ENCODE measurements around the gene MPP3.
"Not testable (repeated sequence)": the region's sequence is repeated elsewhere in the genome, so short reads cannot be mapped to it uniquely, and the experiment has no call there.

Gene MPP3

DNA sequence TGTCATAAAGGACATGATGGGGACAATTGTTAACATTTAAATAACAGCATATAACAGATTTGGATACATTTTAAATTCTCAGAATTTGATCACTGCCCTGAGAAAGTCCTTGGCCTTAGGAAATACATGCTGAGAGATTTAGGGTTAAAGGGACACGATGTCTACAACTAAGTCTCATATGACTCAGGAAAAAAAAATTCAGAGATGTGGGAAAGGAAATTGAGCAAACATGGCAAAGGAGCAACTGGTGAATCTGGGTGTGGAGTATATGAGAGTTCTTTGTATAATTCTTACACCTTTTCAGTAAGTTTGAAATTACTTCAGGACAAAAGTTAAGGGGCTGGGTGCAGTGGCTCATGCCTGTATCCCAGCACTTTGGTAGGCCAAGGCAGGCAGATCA is 18.2 kb downstream of the MPP3 start:
- no peaks in the 10 kb centered on the region for H3K27me3 Mint-ChIP-seq
- no peak overlapping the region for H3K4me3 Mint-ChIP-seq
- H3K9me3 Mint-ChIP-seq = no peaks in the 10 kb centered on the region
- peaks cover 37% of the 10 kb centered on the region for H3K36me3 Mint-ChIP-seq (ENCODE audit: low read depth)
- H3K27ac Mint-ChIP-seq = no peak overlapping the region
- peaks cover 19% of the 10 kb centered on the region for H3K4me1 Mint-ChIP-seq (ENCODE audit: low read depth)
- intact Hi-C loops (cut with micrococcal nuclease) = no loop called here

DNA sequence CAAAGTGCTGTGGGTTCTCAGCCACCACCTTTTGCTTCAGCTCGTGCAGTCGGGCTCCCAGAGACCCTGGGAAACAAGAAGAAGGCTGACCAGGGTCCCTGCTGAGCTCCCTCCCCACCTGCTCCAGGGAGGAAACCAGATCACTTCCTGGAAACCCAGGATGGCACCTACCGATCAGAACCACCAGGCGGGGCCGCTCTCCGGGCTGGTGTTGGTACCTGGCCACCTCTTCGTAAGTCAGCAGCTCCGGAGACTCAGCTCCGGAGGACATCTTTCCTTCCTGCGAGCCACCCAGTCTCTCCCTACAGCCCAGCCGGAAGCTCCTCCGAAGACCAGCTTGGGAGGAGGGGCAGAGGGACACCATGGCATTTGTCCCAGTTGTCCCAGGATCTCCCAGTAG is 18.9 kb downstream of the MPP3 start:
- H3K36me3 Mint-ChIP-seq (ENCODE audit: low read depth) = peaks cover 37% of the 10 kb centered on the region
- no peaks in the 10 kb centered on the region for H3K9me3 Mint-ChIP-seq
- intact Hi-C loops (cut with micrococcal nuclease) = no loop called here

GRCh38 chr17:43813386-43813785 is 19.6 kb downstream of the MPP3 start:
- Mint-ChIP-seq H3K4me1 (ENCODE audit: low read depth) (peaks cover 11% of the 10 kb centered on the region), H3K27ac (no peak overlapping the region), H3K4me3 (no peak overlapping the region), H3K9me3 (no peaks in the 10 kb centered on the region), H3K36me3 (ENCODE audit: low read depth) (peaks cover 40% of the 10 kb centered on the region), H3K27me3 (no peaks in the 10 kb centered on the region)
- intact Hi-C loops (cut with micrococcal nuclease) = no loop called here

More for the DNA sequence above, 18.9 kb downstream of the MPP3 start:
- Mint-ChIP-seq H3K4me1 (ENCODE audit: low read depth) (peaks cover 14% of the 10 kb centered on the region), H3K4me3 (no peak overlapping the region), H3K27ac (no peak overlapping the region), H3K27me3 (no peaks in the 10 kb centered on the region)

DNA sequence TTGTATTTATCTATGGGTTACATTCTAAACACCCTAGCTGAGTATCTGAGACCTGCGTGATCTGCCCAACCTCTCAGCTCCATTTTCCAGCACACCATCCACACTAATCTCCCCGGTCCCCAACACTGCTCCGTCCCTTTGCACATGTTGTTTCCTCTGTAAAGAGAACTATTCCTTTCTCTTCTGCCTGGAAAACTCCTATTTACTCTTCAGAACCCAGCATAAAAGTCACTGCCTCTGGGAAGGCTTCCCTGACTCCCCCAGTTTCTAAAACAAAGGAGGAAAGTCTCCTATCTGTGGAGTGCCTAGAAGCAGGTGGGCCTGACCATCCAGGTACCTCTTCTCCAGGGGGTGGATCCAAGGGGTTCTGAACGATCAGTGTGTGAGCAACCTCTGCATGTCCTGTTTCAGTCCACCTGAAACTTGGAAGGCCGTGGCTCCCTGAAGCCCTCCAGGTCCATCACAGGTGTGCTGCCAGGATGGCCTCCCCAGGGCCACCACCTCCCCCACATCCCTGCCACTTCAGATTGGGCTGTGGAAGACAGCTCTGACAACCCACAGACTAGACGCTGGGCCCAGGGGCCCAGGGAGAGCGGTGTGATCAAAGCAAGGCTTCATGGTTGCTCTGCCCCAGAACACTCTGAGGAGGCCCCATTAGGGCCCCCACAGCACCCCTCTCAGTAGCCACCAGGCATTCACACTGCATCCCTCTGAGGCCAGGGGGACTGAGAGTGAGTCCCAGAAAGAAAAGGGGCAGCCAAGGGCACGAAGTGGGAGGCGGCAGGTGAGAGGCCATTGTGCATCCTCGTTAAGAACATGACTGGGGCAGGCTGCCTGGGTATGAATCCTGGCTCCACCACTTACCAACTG is 20.3 kb downstream of the MPP3 start:
- Mint-ChIP-seq H3K36me3 (ENCODE audit: low read depth) (peaks cover 38% of the 10 kb centered on the region), H3K4me1 (ENCODE audit: low read depth) (peaks cover 11% of the 10 kb centered on the region), H3K27ac (no peak overlapping the region), H3K9me3 (no peaks in the 10 kb centered on the region), H3K4me3 (no peak overlapping the region), H3K27me3 (no peaks in the 10 kb centered on the region)
- intact Hi-C loops (cut with micrococcal nuclease) = no loop called here

- Mint-ChIP-seq H3K4me1 (ENCODE audit: low read depth) (peaks cover 11% of the 10 kb centered on the region), H3K27me3 (no peaks in the 10 kb centered on the region), H3K36me3 (ENCODE audit: low read depth) (peaks cover 34% of the 10 kb centered on the region), H3K9me3 (no peaks in the 10 kb centered on the region), H3K4me3 (no peak overlapping the region), H3K27ac (no peak overlapping the region)
- intact Hi-C loops (cut with micrococcal nuclease) = no loop called here
These were observed 22.1 kb downstream of the MPP3 start for GRCh38 chr17:43810823-43811222.

DNA sequence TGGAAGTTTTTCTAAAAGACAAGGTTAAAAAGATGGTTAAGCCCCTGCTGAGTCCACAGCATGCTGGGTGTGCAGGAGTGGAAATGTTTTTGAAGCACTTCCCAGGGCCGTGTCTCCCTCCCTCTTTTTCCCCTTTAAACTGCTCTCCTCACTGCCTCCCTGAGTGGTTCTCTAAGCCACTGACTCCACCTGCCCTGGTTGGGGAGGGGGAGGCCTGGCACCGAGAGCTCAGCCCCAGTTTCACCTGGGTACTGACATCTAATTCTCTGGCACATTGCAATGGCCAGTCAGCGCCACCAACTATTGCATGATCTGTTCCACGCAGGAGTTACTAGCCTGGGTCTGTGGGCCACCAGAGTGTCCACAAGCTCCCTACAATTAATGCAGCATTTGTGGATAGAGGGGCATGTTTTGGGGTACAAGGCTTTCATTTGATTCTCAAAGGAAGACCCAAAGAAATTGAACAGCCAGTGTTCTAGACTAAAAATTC is 22.7 kb downstream of the MPP3 start:
- H3K36me3 Mint-ChIP-seq (ENCODE audit: low read depth) = peaks cover 34% of the 10 kb centered on the region
- no peak overlapping the region for H3K4me3 Mint-ChIP-seq
- no peak overlapping the region for H3K27ac Mint-ChIP-seq
- H3K9me3 Mint-ChIP-seq = no peaks in the 10 kb centered on the region
- H3K27me3 Mint-ChIP-seq = no peaks in the 10 kb centered on the region
- peaks cover 11% of the 10 kb centered on the region for H3K4me1 Mint-ChIP-seq (ENCODE audit: low read depth)
- intact Hi-C loops (cut with micrococcal nuclease) = no loop called here

- intact Hi-C loops (cut with micrococcal nuclease) = no loop called here
These were observed 23.8 kb downstream of the MPP3 start for GRCh38 chr17:43809121-43809520.

DNA sequence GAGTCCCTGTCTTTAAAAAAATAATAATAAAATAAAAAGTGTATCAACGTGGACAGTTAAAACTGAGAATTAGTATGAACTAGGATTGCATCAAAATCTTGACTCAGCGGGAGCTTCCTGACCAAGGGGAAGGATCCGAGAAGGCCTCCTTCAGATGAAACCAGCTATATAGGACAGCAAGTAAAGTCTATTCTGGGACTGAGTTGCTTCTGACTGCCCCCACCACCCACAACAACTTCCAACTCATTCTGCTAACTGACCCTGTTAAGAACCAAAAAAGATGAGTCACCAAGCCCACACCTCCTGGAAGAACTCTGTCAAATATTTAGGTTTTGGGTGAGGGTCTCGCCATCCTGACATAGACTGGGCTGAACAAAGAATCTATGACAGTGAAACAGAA is 24.9 kb downstream of the MPP3 start:
- no peaks in the 10 kb centered on the region for H3K4me1 Mint-ChIP-seq (ENCODE audit: low read depth)
- no peaks in the 10 kb centered on the region for H3K27me3 Mint-ChIP-seq
- H3K4me3 Mint-ChIP-seq = no peak overlapping the region
- no peaks in the 10 kb centered on the region for H3K9me3 Mint-ChIP-seq
- H3K27ac Mint-ChIP-seq = no peak overlapping the region
- intact Hi-C loops (cut with micrococcal nuclease) = no loop called here
- H3K36me3 Mint-ChIP-seq (ENCODE audit: low read depth) = peaks cover 21% of the 10 kb centered on the region

More at GRCh38 chr17:43809121-43809520, 23.8 kb downstream of the MPP3 start:
- Mint-ChIP-seq H3K27ac (no peak overlapping the region), H3K4me1 (ENCODE audit: low read depth) (peaks cover 1% of the 10 kb centered on the region), H3K27me3 (no peaks in the 10 kb centered on the region), H3K36me3 (ENCODE audit: low read depth) (peaks cover 30% of the 10 kb centered on the region), H3K9me3 (no peaks in the 10 kb centered on the region), H3K4me3 (no peak overlapping the region)

GRCh38 chr17:43805117-43805516 is 27.8 kb downstream of the MPP3 start:
- peaks cover 13% of the 10 kb centered on the region for H3K36me3 Mint-ChIP-seq (ENCODE audit: low read depth)
- intact Hi-C loops (cut with micrococcal nuclease) = no loop called here
- no peaks in the 10 kb centered on the region for H3K9me3 Mint-ChIP-seq
- H3K4me1 Mint-ChIP-seq (ENCODE audit: low read depth) = no peaks in the 10 kb centered on the region
- H3K4me3 Mint-ChIP-seq = no peak overlapping the region
- no peaks in the 10 kb centered on the region for H3K27me3 Mint-ChIP-seq
- H3K27ac Mint-ChIP-seq = no peak overlapping the region

- Mint-ChIP-seq H3K27ac (no peak overlapping the region), H3K4me1 (ENCODE audit: low read depth) (no peaks in the 10 kb centered on the region), H3K9me3 (no peaks in the 10 kb centered on the region), H3K27me3 (no peaks in the 10 kb centered on the region), H3K4me3 (no peak overlapping the region), H3K36me3 (ENCODE audit: low read depth) (peaks cover 12% of the 10 kb centered on the region)
- intact Hi-C loops (cut with micrococcal nuclease) = no loop called here
These were observed 29.2 kb downstream of the MPP3 start for GRCh38 chr17:43803758-43804157.

- Mint-ChIP-seq H3K4me1 (ENCODE audit: low read depth) (peaks cover 5% of the 10 kb centered on the region), H3K27ac (no peak overlapping the region), H3K9me3 (no peaks in the 10 kb centered on the region), H3K27me3 (peaks cover 1% of the 10 kb centered on the region), H3K36me3 (ENCODE audit: low read depth) (peaks cover 6% of the 10 kb centered on the region), H3K4me3 (no peak overlapping the region)
- intact Hi-C loops (cut with micrococcal nuclease) = no loop called here
These were observed 31.1 kb downstream of the MPP3 start for GRCh38 chr17:43801844-43802243.

DNA sequence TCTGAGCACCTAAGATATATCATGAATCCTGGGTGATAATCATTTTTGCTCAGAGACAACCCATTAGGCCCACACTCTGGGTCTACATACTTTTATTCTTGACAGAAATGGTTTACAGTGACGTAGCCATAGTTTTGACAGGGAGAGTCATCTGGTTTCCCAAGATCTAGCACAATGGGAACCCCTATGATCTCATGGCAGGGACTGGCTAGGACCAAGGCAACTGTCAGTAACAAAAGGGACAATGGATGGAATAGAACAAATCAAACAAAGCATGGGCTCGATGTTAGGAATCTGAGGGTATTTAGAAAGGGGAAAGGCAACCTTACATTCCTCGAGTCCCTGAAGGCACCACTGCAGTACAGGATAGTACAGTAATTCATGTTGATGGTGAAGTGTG is 32.2 kb downstream of the MPP3 start:
- peaks cover 6% of the 10 kb centered on the region for H3K36me3 Mint-ChIP-seq (ENCODE audit: low read depth)
- peaks cover 6% of the 10 kb centered on the region for H3K4me1 Mint-ChIP-seq (ENCODE audit: low read depth)
- no peaks in the 10 kb centered on the region for H3K9me3 Mint-ChIP-seq
- peaks cover 4% of the 10 kb centered on the region for H3K27me3 Mint-ChIP-seq
- H3K27ac Mint-ChIP-seq = no peak overlapping the region
- no peak overlapping the region for H3K4me3 Mint-ChIP-seq
- intact Hi-C loops (cut with micrococcal nuclease) = no loop called here

DNA sequence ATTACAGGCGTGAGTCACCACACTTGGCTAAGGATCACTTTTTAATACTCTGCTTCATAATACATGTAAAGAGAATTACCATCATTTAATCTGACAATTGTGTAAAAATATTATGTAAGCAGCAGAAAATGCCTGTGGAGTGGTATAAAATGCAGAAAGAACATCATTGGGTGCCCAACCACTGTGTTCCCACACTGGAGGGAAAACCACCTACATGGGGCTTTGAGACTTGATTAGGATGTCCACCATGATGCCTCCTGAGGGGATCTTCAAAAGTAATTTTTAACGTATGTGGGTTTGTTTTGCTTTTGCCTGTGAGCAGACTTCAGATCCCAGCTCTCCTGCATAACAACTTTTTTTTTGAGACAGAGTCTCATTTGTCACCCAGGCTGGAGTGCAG is 33.9 kb downstream of the MPP3 start:
- H3K27ac Mint-ChIP-seq = no peak overlapping the region
- intact Hi-C loops (cut with micrococcal nuclease) = no loop called here
- peaks cover 6% of the 10 kb centered on the region for H3K4me1 Mint-ChIP-seq (ENCODE audit: low read depth)
- H3K9me3 Mint-ChIP-seq = no peaks in the 10 kb centered on the region
- peaks cover 6% of the 10 kb centered on the region for H3K36me3 Mint-ChIP-seq (ENCODE audit: low read depth)
- H3K4me3 Mint-ChIP-seq = no peak overlapping the region
- H3K27me3 Mint-ChIP-seq = peaks cover 11% of the 10 kb centered on the region

DNA sequence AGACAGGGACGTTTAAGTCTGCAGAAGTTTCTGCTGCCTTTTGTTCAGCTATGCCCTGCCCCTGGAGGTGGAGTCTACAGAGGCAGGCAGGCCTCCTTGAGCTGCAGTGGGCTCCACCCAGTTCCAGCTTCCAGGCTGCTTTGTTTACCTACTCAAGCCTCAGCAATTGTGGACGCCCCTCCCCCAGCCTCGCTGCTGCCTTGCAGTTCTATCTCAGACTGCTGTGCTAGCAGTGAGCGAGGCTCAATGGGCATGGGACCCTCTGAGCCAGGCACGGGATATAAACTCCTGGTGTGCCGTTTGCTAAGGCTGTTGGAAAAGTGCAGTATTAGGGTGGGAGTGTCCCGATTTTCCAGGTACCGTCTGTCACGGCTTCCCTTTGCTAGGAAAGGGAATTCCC is 34.9 kb downstream of the MPP3 start:
- intact Hi-C loops (cut with micrococcal nuclease); H3K4me3 Mint-ChIP-seq; H3K27ac Mint-ChIP-seq; H3K36me3 Mint-ChIP-seq (ENCODE audit: low read depth); H3K4me1 Mint-ChIP-seq (ENCODE audit: low read depth); H3K9me3 Mint-ChIP-seq: not testable (repeated sequence)
- peaks cover 15% of the 10 kb centered on the region for H3K27me3 Mint-ChIP-seq

GRCh38 chr17:43792668-43793067 is 40.3 kb downstream of the MPP3 start:
- H3K4me3 Mint-ChIP-seq; H3K27ac Mint-ChIP-seq; H3K36me3 Mint-ChIP-seq (ENCODE audit: low read depth); H3K9me3 Mint-ChIP-seq; intact Hi-C loops (cut with micrococcal nuclease): not testable (repeated sequence)
- Mint-ChIP-seq H3K4me1 (ENCODE audit: low read depth) (peaks cover 26% of the 10 kb centered on the region), H3K27me3 (peaks cover 21% of the 10 kb centered on the region)

All from dendritic cell treated with granulocyte-macrophage colony-stimulating factor and Interleukin-4, amounts not matched to agents 40 ng/mL and 50 ng/mL, for 4 days (primary cell).